B cell (primary cell): ENCODE data around the gene RAD21L1.

Source experiments
- CTCF ChIP-seq: fragments of 200-600 bp; IDR thresholded peaks from one replicate; pipeline ENCODE4 v1.8.0; 2022; ENCODE audit warnings: antibody characterized with exemption, mild to moderate bottlenecking
- EZH2 ChIP-seq: IDR thresholded peaks from 2 replicates; pipeline ENCODE4 v1.6.1; 2012; ENCODE audit warnings: borderline replicate concordance, low read depth, mild to moderate bottlenecking, moderate library complexity, low read length; ENCODE audit not compliant: insufficient read depth, poor library complexity, severe bottlenecking

- TF ChIP-seq CTCF (no peak), EZH2 (no peak)
These were observed 47.7 kb upstream of the RAD21L1 start for GRCh38 chr20:1178103-1178502.
